DMS 273 (cell line): ENCODE results near the gene PRKAG2.

Experiments used
- DNase-seq: peaks from one replicate; lab custom pipeline; 2025; ENCODE audit not compliant: unreplicated experiment; lab: John Stamatoyannopoulos, UW

The PRKAG2 gene

DNA sequence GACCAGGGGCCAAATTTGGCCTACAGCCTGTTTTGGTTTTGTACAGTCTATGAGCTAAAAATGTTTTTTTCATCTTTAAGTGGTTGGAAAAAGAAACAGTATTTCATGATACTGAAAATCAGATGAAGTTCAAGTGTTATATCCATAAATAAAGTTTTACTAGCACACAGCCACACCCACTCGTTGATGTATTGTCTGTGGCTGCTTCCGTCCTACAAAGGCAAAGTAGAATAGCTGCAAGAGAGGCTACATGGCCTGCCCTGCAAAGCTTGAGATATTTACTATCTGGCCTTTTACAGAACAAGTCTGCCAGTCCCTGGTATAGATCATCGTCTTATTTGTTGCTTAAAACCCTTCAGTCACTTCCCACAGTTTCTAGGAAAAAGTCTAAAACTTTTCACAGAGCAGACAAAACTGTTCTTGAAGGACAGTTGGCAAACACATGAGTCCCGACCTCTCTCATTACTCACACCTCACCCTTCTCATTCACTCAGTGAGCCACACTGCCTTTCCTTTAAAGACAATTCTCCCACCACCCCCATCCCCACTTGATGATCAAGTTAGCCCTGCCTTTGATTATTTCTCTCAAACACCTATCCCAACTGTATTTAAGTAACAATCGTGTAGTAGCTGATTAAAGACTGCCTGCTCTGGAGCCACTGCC, 367.1 kb downstream of the PRKAG2 start:
- DNase-seq = no peak

DNA sequence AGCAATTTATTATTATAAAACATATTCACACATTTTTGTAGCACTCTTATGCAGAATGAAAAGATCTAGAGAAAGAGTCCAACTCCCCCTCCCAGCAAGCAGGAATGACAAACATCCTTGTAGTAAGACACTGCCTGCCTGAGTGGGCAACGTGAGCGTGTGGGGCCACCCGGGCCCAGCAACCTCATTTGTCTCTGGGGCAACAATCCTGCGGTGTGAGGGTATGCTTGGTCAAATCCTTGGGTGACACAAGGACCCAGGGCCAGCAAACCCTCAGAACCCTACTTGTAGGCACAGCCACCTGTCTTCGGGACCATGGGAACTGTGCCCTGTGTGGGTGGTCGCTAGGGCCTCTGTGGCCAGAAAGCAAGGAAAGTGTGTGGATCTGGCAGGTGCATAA, 367.9 kb downstream of the PRKAG2 start:
- DNase-seq = no peak

DNA sequence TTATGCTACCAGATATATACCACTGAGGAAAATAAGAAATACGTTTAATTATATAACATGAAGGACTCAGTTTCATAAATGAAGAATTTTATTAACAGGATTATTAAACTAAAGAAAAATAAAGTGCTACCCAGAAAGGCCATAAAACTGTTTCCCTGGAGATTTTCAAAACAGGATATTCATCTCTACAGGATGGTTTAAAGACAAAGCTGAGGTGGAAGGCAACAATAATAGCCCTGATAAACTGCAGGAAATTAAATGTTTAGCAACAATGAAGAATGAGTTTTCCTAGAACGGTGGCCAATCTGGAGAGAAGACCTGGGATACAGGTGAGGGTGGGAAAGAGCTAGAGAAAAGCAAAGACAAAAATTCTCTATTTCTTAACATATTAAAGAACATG, 369.1 kb downstream of the PRKAG2 start:
- no peak for DNase-seq

DNA sequence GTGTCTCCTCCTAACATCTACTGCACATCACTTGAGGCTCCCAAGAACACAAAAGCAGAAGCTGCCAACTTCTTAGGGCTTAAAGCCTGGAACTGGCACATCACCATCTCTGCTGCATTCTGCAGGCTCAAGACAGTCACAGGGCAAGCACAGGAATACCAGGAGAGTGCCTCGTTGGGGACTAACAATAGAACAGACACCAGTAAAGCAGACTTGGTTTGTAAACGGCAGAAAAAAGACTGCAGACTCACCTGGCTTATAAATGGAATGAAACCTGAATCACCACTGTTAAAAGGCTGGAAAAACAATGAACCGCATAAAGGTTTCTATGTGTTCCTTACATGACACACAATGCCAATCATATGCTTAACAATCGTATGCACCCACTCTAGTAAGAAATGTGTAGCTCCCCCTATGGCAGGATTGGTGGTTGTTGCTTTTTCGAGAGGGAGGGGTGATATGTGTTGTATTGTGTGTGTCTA, 370.0 kb downstream of the PRKAG2 start:
- peak; percentile 40 for DNase-seq
